MCF 10A (cell line): ENCODE results near the gene SLC25A13. TPM values are rescaled to one million over a fixed set of nuclear protein-coding genes. Genes with fewer than 3 reads are reported as not detected.

ENCODE experiments used
- BruUV-seq: library from RNA; stranded (reverse); fragments of 400-500 nt; replicated peaks from 2 replicates; lab custom pipeline; 2021; lab: Mats Ljungman, UMichigan
- CTCF ChIA-PET: fragments of 300-600 bp; sonication (Branson Sonifier 250); formaldehyde crosslinking; extraction: SDS; loops from one replicate; lab custom pipeline; 2021; ENCODE audit warnings: antibody characterized with exemption, inconsistent platforms; lab: Yijun Ruan, JAX
- POLR2A ChIA-PET: fragments of 300-600, 350-650 bp; sonication (Branson Sonifier 250); formaldehyde crosslinking; extraction: SDS; loops from one replicate; lab custom pipeline; 2020; ENCODE audit warnings: antibody characterized with exemption, inconsistent platforms; lab: Yijun Ruan, JAX
- DNase-seq: peaks from one replicate; pipeline ENCODE4 v3.0.0-alpha.2; 2018; ENCODE audit not compliant: unreplicated experiment
- H3K27ac Mint-ChIP-seq: one replicate; pipeline ENCODE4 v1.8.0; 2022; ENCODE audit warnings: mild to moderate bottlenecking, low read depth, mixed read lengths; ENCODE audit not compliant: unreplicated experiment
- H3K27me3 Mint-ChIP-seq: one replicate; pipeline ENCODE4 v1.8.0; 2022; ENCODE audit warnings: mixed read lengths; ENCODE audit not compliant: insufficient read depth, unreplicated experiment
- H3K36me3 Mint-ChIP-seq: one replicate; pipeline ENCODE4 v1.8.0; 2022; ENCODE audit warnings: mild to moderate bottlenecking, moderate library complexity, mixed read lengths; ENCODE audit not compliant: insufficient read depth, unreplicated experiment
- H3K4me1 Mint-ChIP-seq: one replicate; pipeline ENCODE4 v1.8.0; 2022; ENCODE audit warnings: mixed read lengths; ENCODE audit not compliant: insufficient read depth, unreplicated experiment
- H3K4me3 Mint-ChIP-seq: one replicate; pipeline ENCODE4 v1.8.0; 2022; ENCODE audit warnings: mild to moderate bottlenecking, moderate library complexity, mixed read lengths; ENCODE audit not compliant: unreplicated experiment
- H3K9me3 Mint-ChIP-seq: one replicate; pipeline ENCODE4 v1.8.0; 2022; ENCODE audit warnings: mixed read lengths; ENCODE audit not compliant: unreplicated experiment
- intact Hi-C: fragments of 100-400 bp; cut with micrococcal nuclease; formaldehyde crosslinking; loops from 2 replicates; pipeline ENCODE4 v1.14.1; 2022
- total RNA-seq: library from RNA; stranded (reverse); gene quantifications from 2 replicates; pipeline ENCODE4 v1.2.3, GENCODE V29; 2022
- TF ChIP-seq, protein P1 (sequence below): fragments of 200-600 bp; IDR thresholded peaks from one replicate; pipeline ENCODE4 v1.8.0; 2022; ENCODE audit warnings: antibody characterized with exemption, mild to moderate bottlenecking; ENCODE audit not compliant: unreplicated experiment

Gene SLC25A13
- total RNA-seq, 1 experiment from 2014 or later: 28.6 TPM

- POLR2A ChIA-PET: no interaction called here
- H3K4me3 Mint-ChIP-seq: no peak overlapping the region
- H3K36me3 Mint-ChIP-seq: no peaks in the 10 kb centered on the region
- no peak overlapping the region for H3K27ac Mint-ChIP-seq
- no peak for DNase-seq
- TF ChIP-seq, protein P1, sequence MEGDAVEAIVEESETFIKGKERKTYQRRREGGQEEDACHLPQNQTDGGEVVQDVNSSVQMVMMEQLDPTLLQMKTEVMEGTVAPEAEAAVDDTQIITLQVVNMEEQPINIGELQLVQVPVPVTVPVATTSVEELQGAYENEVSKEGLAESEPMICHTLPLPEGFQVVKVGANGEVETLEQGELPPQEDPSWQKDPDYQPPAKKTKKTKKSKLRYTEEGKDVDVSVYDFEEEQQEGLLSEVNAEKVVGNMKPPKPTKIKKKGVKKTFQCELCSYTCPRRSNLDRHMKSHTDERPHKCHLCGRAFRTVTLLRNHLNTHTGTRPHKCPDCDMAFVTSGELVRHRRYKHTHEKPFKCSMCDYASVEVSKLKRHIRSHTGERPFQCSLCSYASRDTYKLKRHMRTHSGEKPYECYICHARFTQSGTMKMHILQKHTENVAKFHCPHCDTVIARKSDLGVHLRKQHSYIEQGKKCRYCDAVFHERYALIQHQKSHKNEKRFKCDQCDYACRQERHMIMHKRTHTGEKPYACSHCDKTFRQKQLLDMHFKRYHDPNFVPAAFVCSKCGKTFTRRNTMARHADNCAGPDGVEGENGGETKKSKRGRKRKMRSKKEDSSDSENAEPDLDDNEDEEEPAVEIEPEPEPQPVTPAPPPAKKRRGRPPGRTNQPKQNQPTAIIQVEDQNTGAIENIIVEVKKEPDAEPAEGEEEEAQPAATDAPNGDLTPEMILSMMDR: no peak
- no TSS peak for BruUV-seq
- CTCF ChIA-PET: interaction anchor here (0.6 kb wide), 1 partner anchor 842 kb away, joined by 3 read pairs; no protein-coding TSS in a partner anchor
- intact Hi-C loops: no loop called here
- peaks cover 38% of the 10 kb centered on the region for H3K4me1 Mint-ChIP-seq
- no peaks in the 10 kb centered on the region for H3K27me3 Mint-ChIP-seq
- H3K9me3 Mint-ChIP-seq: peaks cover 9% of the 10 kb centered on the region
These were observed 10.4 kb upstream of the SLC25A13 start for GRCh38 chr7:96332325-96332724.

GRCh38 chr7:96331775-96332174 lies 9.9 kb upstream of the SLC25A13 start:
- POLR2A ChIA-PET: no interaction called here
- BruUV-seq: no TSS peak
- Mint-ChIP-seq H3K4me3 (no peak overlapping the region), H3K27ac (no peak overlapping the region), H3K9me3 (peaks cover 7% of the 10 kb centered on the region), H3K27me3 (no peaks in the 10 kb centered on the region), H3K4me1 (peaks cover 42% of the 10 kb centered on the region), H3K36me3 (no peaks in the 10 kb centered on the region)
- no peak for DNase-seq
- intact Hi-C loops: no loop called here
- CTCF ChIA-PET: interaction anchor here (0.6 kb wide), 1 partner anchor 151 kb away, joined by 3 read pairs; no protein-coding TSS in a partner anchor
- TF ChIP-seq, protein P1: no peak

DNA sequence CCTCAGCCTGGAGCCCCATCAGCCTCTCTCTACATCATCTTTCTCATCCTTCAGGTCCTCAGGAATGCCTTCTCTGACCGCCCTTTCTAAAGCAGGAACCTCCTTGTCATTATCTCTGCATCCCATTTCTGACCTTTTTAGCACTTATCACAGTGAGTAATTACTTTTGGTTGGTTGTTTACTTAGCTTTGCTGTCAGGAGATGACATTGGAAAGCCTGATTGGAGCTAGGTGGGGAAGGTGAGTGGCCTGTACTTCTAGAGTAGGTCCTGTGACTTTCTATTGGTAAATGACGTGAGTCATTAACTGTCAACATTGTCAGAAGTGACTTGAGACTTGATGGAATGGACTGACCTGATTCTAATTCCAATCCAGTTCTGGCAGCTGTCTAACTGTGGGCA lies 9.3 kb upstream of the SLC25A13 start:
- TF ChIP-seq, protein P1: no peak
- Mint-ChIP-seq H3K9me3 (peaks cover 2% of the 10 kb centered on the region), H3K27ac (no peak overlapping the region), H3K4me3 (no peak overlapping the region), H3K36me3 (no peaks in the 10 kb centered on the region), H3K4me1 (peaks cover 40% of the 10 kb centered on the region), H3K27me3 (no peaks in the 10 kb centered on the region)
- CTCF ChIA-PET: interaction anchor here (0.6 kb wide), 1 partner anchor 150 kb away, joined by 3 read pairs; no protein-coding TSS in a partner anchor
- DNase-seq: no peak
- POLR2A ChIA-PET: interaction anchor here (1.5 to 1.8 kb wide), 3 partner anchors 9 to 58 kb away, joined by 4 to 7 read pairs (median 5); partner anchors contain the start of gene SLC25A13
- intact Hi-C loops: no loop called here
- BruUV-seq: no TSS peak

GRCh38 chr7:96330193-96330592 lies 8.3 kb upstream of the SLC25A13 start:
- Mint-ChIP-seq H3K4me3 (no peak overlapping the region), H3K27ac (peak overlapping the region; percentile 80), H3K36me3 (no peaks in the 10 kb centered on the region), H3K4me1 (peaks cover 40% of the 10 kb centered on the region), H3K27me3 (no peaks in the 10 kb centered on the region), H3K9me3 (no peaks in the 10 kb centered on the region)
- CTCF ChIA-PET: interaction anchor here (0.7 to 1.1 kb wide), 3 partner anchors 11 to 115 kb away, joined by 3 read pairs; no protein-coding TSS in a partner anchor
- intact Hi-C loops: no loop called here
- TF ChIP-seq, protein P1: no peak
- no TSS peak for BruUV-seq
- POLR2A ChIA-PET: interaction anchor here (1.5 to 1.8 kb wide), 3 partner anchors 8 to 59 kb away, joined by 4 to 7 read pairs (median 5); partner anchors contain the start of gene SLC25A13
- DNase-seq: peak; percentile 76
